Glutamatergic neuron (in vitro differentiated cells): ENCODE measurements around the gene CLCNKA. TPM values are rescaled to one million over a fixed set of nuclear protein-coding genes. Genes with fewer than 3 reads are reported as not detected.

Source experiments
- DNase-seq: peaks from one replicate; pipeline ENCODE4 v3.0.0; 2022
- H3K27ac Mint-ChIP-seq: one replicate; pipeline ENCODE4 v1.8.0; 2020; ENCODE audit warnings: mild to moderate bottlenecking, mixed read lengths, inconsistent platforms; ENCODE audit not compliant: unreplicated experiment
- H3K27me3 Mint-ChIP-seq: one replicate; pipeline ENCODE4 v1.8.0; 2020; ENCODE audit warnings: mild to moderate bottlenecking, moderate library complexity, mixed read lengths, inconsistent platforms; ENCODE audit not compliant: unreplicated experiment
- H3K36me3 Mint-ChIP-seq: one replicate; pipeline ENCODE4 v1.8.0; 2020; ENCODE audit warnings: mild to moderate bottlenecking, mixed read lengths, inconsistent platforms; ENCODE audit not compliant: unreplicated experiment
- H3K4me1 Mint-ChIP-seq: one replicate; pipeline ENCODE4 v1.8.0; 2020; ENCODE audit warnings: mild to moderate bottlenecking, low read depth, mixed read lengths, inconsistent platforms; ENCODE audit not compliant: unreplicated experiment
- H3K4me3 Mint-ChIP-seq: one replicate; pipeline ENCODE4 v1.8.0; 2020; ENCODE audit warnings: mild to moderate bottlenecking, mixed read lengths, inconsistent platforms; ENCODE audit not compliant: unreplicated experiment
- H3K9me3 Mint-ChIP-seq: one replicate; pipeline ENCODE4 v1.8.0; 2020; ENCODE audit warnings: mild to moderate bottlenecking, moderate library complexity, mixed read lengths, inconsistent platforms; ENCODE audit not compliant: unreplicated experiment
- CTCF ChIP-seq: fragments of 200-600 bp; sonication (generic); IDR thresholded peaks from one replicate; pipeline ENCODE4 v1.5.0; 2021; ENCODE audit not compliant: partially characterized antibody, unreplicated experiment
- total RNA-seq: library from RNA; stranded (reverse); fragmentation: NEBNext Ultra II Directional; extraction: Animal tissue kit (Norgen Biotek cat#: 25700); gene quantifications from one replicate; pipeline ENCODE4 v1.2.1, GENCODE V29; 2021; ENCODE audit not compliant: unreplicated experiment

The CLCNKA gene
- total RNA-seq, 1 donor from 2014 or later, result 0.34 TPM

GRCh38 chr1:16010837-16011236, 11.0 kb upstream of the CLCNKA start:
- Mint-ChIP-seq H3K4me3 (no peak overlapping the region), H3K36me3 (no peaks in the 10 kb centered on the region), H3K9me3 (peaks cover 5% of the 10 kb centered on the region), H3K27ac (no peak overlapping the region), H3K4me1 (peaks cover 1% of the 10 kb centered on the region), H3K27me3 (peaks cover 3% of the 10 kb centered on the region)
- no peak for DNase-seq
- no peak for TF ChIP-seq CTCF

GRCh38 chr1:16011936-16012589, 9.8 kb upstream of the CLCNKA start:
- H3K27me3 Mint-ChIP-seq, result peaks cover 5% of the 10 kb centered on the region
- no peak overlapping the region for H3K4me3 Mint-ChIP-seq
- H3K9me3 Mint-ChIP-seq, result peaks cover 5% of the 10 kb centered on the region
- no peak overlapping the region for H3K27ac Mint-ChIP-seq
- TF ChIP-seq CTCF, result no peak
- no peaks in the 10 kb centered on the region for H3K36me3 Mint-ChIP-seq
- H3K4me1 Mint-ChIP-seq, result peaks cover 1% of the 10 kb centered on the region
- DNase-seq, result no peak

GRCh38 chr1:16012590-16013219, 9.1 kb upstream of the CLCNKA start:
- no peak overlapping the region for H3K27ac Mint-ChIP-seq
- no peak for TF ChIP-seq CTCF
- H3K27me3 Mint-ChIP-seq, result peaks cover 5% of the 10 kb centered on the region
- DNase-seq, result no peak
- H3K36me3 Mint-ChIP-seq, result no peaks in the 10 kb centered on the region
- H3K4me3 Mint-ChIP-seq, result no peak overlapping the region
- H3K9me3 Mint-ChIP-seq, result peaks cover 7% of the 10 kb centered on the region
- H3K4me1 Mint-ChIP-seq, result peaks cover 1% of the 10 kb centered on the region

- Mint-ChIP-seq H3K9me3 (peaks cover 11% of the 10 kb centered on the region), H3K27ac (no peak overlapping the region), H3K4me3 (no peak overlapping the region), H3K36me3 (no peaks in the 10 kb centered on the region), H3K4me1 (peaks cover 5% of the 10 kb centered on the region), H3K27me3 (peaks cover 7% of the 10 kb centered on the region)
- DNase-seq, result no peak
- TF ChIP-seq CTCF, result no peak
Measured at GRCh38 chr1:16013220-16013907, 8.5 kb upstream of the CLCNKA start.

- Mint-ChIP-seq H3K9me3 (peaks cover 11% of the 10 kb centered on the region), H3K4me3 (no peak overlapping the region), H3K27ac (no peak overlapping the region), H3K27me3 (peaks cover 4% of the 10 kb centered on the region), H3K36me3 (no peaks in the 10 kb centered on the region), H3K4me1 (peaks cover 9% of the 10 kb centered on the region)
- no peak for TF ChIP-seq CTCF
- DNase-seq, result no peak
Measured at GRCh38 chr1:16013908-16014258, 8.0 kb upstream of the CLCNKA start.
